GM19452 (cell line): ENCODE measurements around the gene SNTA1.
A peak's percentile ranks its signal among the peaks of the same experiment; 100 is the strongest.
"Not testable (repeated sequence)": the region's sequence is repeated elsewhere in the genome, so short reads cannot be mapped to it uniquely, and the experiment has no call there.

Experiments used
- ATAC-seq: cut with Tn5 transposase; IDR thresholded peaks from one replicate; pipeline ENCODE4 v1.9.1; 2021; ENCODE audit not compliant: unreplicated experiment

SNTA1 gene

DNA sequence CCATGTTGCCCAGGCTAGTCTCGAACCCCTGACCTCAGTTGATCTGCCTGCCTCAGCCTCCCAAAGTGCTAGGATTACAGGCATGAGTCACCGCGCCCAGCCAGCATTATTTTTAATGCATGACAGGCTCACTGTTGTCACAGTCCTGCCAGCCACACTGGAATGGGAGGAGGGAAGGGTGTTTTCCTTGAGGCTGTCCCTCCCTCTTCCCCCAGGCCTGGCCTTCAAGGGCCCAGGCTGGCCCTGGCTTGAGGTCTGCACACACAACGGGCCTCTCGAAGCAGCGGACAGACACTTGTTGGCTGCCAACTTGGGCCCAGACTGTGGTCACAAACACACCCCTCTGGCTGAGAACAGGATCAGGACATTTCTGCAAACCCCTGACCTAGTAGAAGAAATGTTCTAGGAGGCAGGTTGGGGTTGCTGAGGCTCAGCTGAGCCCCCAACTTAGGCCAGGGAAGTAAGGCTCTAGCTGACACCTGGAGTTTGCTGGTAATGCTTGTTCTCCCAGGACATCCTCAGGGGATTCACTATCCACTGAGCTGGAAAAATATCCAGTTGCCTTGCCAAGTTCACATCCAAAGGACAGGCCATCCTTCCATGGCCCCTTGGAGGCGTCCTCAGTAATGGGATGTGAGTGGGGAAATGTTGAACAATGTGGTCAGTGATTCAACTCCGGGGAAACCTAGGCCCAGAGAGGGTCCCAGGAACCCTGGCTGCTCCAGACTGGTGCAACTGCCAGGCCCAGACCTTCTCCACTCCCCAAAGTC lies 9.9 kb downstream of the SNTA1 start:
- ATAC-seq = no peak

DNA sequence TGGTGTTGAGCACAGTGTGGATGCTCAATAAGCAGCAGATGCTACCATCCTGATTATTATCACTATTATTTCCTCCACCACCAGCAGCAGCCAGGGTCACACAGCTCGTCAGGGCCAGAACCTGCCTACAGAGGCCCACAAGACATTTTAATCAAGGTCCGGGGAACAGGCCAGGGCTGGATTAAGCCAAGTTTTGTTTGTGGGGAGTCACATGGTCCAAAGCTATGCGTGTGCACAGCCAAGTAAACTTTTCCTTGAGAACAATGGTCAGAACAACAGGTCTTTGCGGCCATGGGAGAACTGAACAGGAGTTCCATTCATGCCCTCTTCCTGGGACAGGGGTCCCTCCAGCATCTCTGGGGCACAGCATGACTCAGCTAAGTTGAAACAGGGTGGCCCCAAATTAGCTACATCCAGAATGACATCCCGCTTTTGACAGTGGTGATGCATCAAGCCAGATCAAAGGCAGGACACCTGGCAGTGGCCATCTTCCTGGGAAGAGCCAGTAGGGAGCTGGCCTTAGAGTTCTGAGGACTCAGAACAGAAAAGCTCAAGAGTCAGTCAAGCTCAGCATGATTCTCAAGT lies 11.7 kb downstream of the SNTA1 start:
- no peak for ATAC-seq

DNA sequence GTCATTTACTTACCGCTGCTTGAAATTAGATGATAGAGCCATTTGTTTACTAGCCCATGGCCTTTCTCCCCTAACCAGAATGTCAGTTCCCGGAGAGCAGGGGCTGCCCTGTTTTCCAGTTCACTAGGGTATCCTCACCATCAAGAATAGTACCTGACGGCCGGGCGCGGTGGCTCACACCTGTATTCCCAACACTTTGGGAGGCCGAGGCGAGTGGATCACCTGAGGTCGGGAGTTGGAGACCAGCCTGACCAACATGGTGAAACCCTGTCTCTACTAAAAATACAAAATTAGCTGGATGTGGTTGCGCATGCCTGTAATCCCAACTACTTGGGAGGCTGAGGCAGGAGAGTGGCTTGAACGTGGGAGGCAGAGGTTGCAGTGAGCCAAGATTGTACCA lies 19.7 kb downstream of the SNTA1 start:
- not testable (repeated sequence) for ATAC-seq

DNA sequence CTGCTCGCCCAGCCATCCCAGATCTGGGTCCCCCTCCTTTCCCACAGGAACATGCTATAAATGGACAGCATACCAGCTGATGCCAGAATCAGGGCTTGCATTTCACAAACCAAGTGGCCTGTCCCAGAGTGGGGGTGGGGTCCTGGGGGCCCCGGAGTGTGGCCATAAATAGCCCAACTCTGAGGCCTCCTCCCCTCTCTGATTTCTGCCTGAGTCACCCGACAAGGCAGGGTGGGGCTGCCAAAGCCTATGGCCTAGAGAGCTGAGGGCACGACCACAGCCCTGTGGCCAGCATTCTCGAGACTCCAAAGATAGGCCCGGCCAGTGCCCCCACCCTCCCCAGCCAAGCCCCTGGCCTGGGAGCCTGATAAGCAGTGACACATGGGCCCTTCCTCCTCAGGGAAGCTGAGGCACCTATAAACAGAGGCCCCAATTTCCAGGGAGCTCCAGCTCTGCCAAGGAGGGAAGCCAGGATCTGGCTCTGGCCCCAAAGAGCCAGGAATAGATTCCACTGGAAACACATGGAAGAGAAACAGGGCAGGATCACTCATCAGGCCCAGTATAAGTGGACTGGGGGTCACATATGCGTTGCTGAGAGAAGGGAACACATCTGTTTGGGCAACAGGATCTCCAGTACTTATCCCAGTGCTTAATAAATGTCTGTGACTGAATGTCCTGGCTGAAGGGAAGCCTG lies 20.3 kb downstream of the SNTA1 start:
- no peak for ATAC-seq

DNA sequence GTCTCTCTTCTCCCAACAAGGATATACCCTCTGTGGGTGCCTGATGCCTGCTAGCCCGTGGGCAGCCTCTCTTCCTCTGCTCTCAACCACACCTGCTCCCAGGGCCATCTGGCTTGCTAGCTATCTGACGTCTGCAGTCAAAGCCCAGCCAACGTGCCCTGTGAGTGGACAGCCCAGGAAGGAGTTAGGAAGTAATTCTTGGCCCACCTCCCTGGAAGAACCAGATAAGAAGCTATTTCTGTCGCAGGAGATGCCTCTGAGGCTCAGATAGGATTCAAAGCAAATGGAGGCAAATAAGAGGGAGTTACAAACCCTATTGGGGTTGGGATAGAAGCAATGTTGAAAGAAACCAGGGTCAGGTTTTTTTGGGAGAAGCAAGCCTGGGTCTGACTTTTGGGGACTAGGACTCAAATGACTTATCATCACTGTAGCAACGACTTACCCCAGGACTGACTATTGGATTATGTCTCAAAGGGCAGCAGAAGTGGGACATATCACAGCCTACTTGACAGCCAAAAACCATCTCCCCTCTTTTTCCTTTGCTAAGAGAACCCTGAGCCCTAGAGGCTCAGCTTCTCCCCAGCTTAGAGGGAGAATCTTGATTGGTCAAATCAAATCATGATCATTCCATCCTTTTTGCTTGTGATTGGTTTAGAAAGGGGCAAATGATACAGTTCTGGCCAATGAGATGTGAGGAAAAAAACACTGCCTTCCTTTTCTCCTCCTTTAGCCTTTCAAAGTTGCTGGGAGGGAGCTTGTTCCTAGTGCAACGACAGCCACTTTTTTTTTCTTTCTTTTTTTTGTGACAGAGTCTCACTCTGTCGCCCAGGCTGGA lies 24.2 kb downstream of the SNTA1 start:
- no peak for ATAC-seq

DNA sequence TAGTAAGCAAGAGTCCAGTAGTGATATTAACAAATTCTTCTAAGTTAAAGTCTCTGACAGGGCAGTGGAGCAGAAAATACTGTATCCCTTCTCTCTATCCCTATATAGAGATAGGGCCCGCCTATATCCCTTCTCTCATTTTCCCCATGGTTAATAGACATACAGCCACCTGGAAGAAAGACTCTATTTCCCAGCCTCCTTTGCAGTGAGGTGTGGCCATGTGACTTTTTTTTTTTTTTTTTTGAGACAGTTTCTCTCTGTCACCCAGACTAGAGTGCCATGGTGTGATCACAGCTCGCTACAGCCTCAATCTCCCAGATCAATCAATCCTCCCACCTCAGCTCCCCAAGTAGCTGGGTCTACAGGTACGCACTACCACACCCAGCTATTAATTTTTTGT lies 25.5 kb downstream of the SNTA1 start:
- no peak for ATAC-seq

DNA sequence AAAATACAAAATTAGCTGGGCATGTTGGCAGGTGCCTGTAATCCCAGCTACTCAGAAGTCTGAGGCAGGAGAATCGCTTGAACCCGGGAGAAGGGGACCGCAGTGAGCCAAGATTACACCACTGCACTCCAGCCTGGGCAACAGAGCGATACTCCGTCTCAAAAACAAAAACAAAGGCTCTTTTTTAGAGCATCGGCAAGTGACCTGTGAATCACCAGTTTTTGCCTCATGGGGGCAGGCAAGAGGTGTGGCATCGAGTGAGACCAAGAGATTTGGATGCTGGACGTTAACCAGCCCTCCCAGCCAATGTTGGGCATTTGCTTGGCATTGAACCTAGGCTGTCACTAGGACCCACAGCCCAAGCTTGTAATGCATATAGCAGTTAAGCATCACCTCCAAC lies 27.6 kb downstream of the SNTA1 start:
- no peak for ATAC-seq

DNA sequence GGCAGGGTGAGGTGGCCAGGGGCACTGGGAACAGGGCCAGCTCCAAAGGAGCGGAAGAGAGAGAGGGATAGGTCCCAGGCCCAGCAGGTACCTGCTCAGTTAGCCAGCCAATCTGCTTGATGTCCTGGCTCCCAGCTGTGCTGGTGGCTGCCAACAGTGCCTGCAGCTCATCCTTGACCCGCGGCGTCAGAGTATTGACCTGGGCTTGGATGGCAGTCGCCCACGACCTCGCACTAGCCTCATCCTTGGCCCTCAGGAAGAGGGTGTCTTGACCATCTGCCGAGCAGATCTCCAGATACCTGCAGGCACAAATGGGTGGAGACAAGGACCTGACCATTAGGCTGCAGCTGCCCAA lies 31.1 kb downstream of the SNTA1 start:
- no peak for ATAC-seq

DNA sequence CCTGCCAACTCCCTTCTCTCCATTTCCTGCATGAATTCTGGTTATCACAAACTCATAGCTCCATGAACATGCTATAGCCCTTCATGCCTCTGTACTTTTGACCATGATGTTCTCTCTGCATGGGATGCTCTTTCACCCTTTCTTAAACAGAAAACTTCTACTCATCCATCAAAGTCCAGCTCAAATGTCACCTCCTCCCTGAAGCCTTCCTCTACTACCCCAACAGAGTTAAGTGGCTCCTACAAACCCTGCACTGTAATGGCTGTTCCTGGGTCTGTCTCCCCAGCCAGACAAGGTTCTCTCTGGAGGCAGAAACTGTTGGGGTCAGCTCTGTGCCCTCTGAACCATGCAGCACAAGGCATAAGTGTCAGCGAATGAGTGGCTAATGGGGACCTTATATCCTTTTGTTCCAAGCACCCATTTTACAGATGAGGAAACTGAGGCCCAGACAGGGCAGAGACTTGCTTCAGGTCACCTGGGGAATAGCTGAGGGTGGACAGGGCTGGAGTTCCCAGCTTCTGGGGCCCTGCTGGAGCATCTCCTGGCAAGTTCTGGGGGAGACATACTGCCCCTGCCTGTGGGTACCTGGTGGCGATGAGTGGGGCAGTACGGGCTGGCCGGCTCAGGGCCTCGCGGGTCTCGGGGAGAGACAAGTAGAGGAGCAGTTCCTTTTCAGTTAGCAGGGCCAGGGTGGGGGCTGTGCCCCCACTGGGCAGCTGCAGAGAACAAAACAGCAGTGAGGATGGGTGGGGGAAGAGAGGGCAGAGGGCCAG lies 31.7 kb downstream of the SNTA1 start:
- ATAC-seq = no peak

DNA sequence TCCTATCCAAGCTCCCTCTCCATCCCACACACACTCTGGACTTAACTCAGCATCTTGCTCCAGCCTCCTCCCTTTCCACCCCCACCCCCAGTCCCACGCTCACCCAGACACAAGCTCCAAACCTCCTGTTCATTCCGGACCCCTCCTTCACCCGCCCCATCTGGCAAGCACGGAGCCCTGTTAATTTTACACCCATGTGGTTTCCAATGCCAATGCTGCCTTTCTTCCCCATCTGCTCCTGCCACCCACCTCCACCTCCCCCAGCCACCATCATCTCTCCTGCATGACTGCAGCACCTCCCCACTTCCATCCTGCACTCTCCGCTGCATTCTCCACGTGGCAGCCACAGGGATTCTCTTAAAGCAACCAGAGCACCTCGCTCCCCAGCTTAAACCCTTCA lies 32.3 kb downstream of the SNTA1 start:
- no peak for ATAC-seq

DNA sequence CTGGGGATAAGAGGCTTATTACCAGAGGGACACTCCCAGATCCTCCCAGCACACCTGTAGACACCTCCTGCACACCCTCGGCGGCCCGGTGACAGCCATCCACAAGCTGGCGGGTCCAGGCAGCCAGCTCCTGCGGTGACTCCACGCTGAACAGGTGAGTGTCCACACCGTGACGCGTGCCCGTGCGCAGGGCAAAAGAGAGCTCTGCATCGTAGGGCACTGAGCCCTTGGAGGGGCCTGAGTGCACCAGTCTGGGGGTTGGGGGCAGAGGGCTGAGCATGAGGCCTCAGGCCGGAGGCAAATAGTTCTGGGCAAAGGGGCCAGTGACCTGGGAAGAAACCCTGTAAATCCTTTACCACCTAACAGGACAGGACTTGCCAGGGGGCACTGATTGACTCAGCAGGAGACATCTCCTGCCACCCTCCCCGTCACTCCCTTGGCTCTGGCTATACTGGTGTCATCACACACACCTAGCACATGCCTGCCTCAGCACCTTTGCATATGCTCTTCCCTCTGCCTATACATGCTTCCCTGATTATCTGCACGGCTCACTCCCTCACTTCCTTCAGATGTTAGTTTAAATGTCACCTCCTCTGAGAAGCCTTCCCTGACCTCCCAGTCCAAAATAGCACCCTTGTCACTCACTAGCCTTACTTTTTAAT lies 33.4 kb downstream of the SNTA1 start:
- ATAC-seq = no peak

DNA sequence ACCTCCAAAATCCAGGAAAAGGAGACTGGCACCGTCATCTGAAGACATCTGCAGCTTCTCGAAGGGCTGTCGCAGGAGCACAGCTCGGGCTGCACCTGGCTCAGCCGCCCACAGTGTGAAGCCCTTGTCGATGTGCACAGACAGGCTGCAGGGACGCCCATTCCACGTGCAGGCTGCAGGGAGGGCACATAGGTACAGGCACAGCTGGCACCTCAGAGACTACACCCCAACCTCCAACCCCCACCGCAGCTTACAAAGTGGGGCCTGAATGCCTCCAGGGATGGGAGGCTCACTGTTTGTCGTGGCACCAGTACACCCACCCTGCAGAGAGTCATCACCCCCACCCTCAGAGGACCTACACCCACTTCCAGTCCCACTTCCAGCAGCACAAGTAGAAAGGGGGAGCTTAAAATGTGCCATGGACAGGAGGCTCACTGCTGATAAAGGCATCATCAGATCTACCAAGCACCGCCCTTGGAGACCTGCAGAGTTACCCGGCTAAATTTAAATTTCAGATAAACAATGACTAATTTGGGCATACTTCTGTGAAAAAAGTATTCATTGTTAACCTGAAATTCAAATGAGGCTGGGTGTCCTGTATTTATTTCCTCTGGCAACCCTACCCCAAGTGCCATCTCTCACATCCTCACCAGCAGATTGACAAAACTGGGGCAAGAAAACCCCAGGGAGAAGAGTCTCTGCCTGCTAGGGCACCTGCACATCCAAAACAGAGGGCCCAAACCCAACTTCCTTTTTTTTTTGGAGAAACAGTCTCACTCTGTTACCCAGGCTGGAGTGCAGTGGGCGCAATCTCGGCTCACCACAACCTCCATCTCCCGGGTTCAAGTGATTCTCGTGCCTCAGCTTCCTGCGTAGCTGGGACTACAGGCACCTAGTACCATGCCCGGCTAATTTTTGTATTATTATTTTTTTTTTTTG lies 34.6 kb downstream of the SNTA1 start:
- no peak for ATAC-seq

DNA sequence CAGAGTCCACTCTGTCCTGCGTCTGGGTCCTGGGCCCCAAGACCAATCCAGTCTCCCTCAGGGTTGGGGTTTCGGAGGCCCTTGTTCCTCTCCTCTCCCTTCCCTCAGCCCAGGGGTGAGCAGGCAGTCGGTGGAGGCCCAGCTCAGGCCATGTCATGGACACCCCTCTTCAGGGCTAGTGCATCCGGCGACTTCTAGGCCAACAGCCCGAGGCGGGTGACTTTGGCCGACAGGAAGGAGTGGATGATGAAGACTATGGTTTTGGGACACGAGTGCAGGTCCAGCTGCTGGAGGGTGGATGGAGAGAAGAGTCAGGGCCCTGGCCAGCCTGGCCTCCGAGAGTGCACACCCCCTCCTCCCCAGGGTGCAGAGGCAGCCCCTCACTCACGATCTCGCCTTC lies 35.2 kb downstream of the SNTA1 start:
- ATAC-seq = no peak

DNA sequence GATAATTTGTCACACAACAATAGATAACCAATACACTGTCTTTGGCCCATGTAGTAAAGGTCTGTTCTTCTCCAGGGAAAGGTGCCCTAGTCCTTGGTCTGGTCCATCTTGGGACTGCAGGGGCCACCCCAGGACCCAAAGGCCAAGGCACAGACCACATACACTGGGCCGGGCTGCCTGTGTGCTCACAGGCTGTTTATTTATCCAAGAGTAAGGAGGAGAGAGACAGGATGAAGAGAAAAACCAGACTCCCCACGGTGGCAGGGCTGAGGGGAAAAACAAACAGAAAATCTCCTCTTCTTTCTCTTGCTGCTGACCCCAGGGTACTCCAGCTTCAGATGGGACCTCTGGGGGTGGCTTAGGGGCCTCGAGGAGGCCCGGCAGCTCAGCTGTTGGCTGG lies 35.8 kb downstream of the SNTA1 start:
- ATAC-seq = no peak

DNA sequence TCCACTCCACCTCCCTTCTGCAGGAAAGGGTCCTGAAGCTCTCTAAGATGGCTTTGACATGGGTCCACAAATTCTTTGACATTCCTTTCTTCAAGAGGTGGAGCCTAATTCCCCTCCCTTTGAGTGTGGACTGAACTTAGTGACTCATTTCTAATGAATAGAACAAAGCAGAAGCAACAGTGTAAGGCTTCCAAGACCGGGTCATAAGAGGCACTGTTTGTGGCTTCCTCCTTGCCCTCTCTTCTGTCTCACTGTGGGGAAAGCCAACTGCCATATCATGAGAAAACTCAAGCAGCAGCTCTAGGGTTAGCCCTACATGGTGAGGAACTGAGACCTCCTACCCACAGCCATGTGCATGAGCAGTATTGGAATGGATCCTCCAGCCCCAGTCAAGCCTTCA lies 36.3 kb downstream of the SNTA1 start:
- no peak for ATAC-seq

DNA sequence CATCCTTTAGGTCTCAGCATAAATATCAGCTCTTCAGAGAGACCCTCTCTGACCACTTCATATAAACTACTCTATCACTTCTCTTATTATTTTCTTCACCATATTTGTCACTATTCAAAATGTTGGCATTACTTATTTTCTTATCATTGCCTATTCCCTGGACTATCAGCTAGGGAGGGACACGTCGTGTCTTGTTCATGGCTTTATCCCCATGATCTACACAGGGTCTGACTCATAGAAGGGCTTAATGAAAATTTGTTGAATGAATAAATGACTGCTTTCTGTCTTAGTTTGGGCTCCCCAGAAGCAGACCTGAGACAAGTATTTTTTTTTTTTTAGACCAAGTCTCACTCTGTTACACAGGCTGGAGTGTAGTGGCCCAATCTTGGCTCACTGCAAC lies 39.3 kb downstream of the SNTA1 start:
- ATAC-seq = no peak

DNA sequence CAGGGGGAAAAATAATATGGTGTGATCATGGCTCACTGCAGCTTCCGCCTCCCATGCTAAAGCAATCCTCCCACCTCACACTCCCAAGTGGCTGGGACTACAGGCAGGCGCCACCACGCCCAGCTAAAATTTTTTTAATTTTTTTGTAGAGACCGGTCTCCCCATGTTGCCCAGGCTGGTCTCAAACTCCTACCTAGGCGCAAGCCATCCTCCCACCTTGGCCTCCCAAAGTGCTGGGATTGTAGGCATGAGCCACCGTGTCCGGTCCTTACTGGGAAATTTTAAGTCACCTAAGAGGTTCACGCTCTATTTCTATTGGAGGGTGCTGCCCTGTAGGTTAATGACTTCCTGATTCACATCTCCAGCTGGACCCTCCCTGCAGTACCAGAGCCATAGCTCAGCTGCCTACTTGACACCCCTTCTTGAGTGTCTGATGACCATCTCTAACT lies 41.6 kb downstream of the SNTA1 start:
- ATAC-seq = no peak

DNA sequence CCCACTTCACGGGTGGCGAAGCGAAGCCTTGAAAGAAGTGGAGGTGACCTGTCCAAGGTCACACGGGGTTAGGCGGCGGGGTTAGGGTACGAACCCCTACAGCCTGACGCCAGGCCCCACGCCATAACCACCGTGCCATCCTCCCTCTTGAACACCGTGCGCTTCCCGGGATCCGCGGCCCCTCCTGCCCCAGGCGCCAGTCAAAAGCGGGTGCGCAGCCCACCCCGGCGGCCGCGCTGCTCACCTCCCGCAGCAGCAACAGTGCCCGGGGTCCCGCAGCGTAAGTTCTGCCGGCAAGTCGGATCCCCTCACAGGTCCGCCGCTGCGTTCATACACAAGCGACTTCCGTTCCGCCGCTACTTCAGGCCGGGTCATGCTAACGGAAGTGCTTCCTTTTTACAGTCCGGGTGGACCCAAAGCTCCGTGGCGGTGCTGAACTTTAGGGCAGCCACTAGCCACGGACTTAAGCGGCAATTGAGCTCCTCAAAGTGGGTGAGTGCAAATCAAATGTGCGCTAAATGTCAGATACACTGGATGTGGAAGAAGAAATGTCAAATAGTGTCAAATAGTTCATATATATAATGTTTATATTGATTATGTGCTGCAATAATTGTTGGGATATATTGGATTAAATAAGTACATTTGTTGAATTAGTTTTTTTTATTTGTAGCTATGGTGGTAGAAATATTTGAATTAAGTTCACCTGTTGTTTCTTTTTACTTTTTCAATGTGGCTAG lies 42.2 kb downstream of the SNTA1 start, which contains the start of gene CDK5RAP1:
Gene CDK5RAP1, minus strand, starts transcription at position 336 of the 737 bp plus-strand sequence. CDS start 4,455 bp downstream, outside the sequence.
- peak; percentile 69 for ATAC-seq
